GM23248 (cell line): ENCODE data around the gene MED15. TPM values are rescaled to one million over a fixed set of nuclear protein-coding genes. Genes with fewer than 3 reads are reported as not detected.
A peak's percentile ranks its signal among the peaks of the same experiment; 100 is the strongest.

Experiments
- DNase-seq: peaks from one replicate; pipeline ENCODE4 v3.0.0-alpha.2; 2015
- H2AFZ ChIP-seq: fragments of 200-600 bp; sonication (generic); 2 replicates; pipeline ENCODE4 v1.6.1; 2016; ENCODE audit warnings: antibody characterized with exemption
- H3F3A ChIP-seq: fragments of 200-600 bp; sonication (generic); 2 replicates; pipeline ENCODE4 v1.6.1; 2016; ENCODE audit warnings: mild to moderate bottlenecking, antibody characterized with exemption, mixed run types; ENCODE audit not compliant: insufficient read depth
- H3K27ac ChIP-seq: fragments of 200-600 bp; sonication (generic); 2 replicates; pipeline ENCODE4 v1.5.1; 2016; ENCODE audit warnings: mild to moderate bottlenecking
- H3K27me3 ChIP-seq: fragments of 200-600 bp; sonication (generic); replicated peaks from 2 replicates; pipeline ENCODE4 v1.6.1; 2016; ENCODE audit warnings: mild to moderate bottlenecking; ENCODE audit not compliant: insufficient read depth
- H3K36me3 ChIP-seq: fragments of 200-600 bp; sonication (generic); 2 replicates; pipeline ENCODE4 v1.6.1; 2016; ENCODE audit warnings: low read depth, mild to moderate bottlenecking
- H3K4me1 ChIP-seq: fragments of 200-600 bp; sonication (generic); 2 replicates; pipeline ENCODE4 v1.6.1; 2016; ENCODE audit warnings: mild to moderate bottlenecking; ENCODE audit not compliant: insufficient read depth
- H3K4me2 ChIP-seq: fragments of 200-600 bp; sonication (generic); one replicate; pipeline ENCODE4 v1.6.1; 2016; ENCODE audit warnings: mild to moderate bottlenecking; ENCODE audit not compliant: unreplicated experiment
- H3K4me3 ChIP-seq: fragments of 200-600 bp; sonication (generic); 2 replicates; pipeline ENCODE4 v1.5.1; 2016; ENCODE audit warnings: mild to moderate bottlenecking
- H3K79me2 ChIP-seq: fragments of 200-600 bp; sonication (generic); 2 replicates; pipeline ENCODE4 v1.6.1; 2016; ENCODE audit warnings: mild to moderate bottlenecking; ENCODE audit not compliant: insufficient read depth
- H3K9ac ChIP-seq: fragments of 200-600 bp; sonication (generic); 2 replicates; pipeline ENCODE4 v1.6.1; 2016; ENCODE audit warnings: mild to moderate bottlenecking
- H3K9me2 ChIP-seq: fragments of 200-600 bp; sonication (generic); 2 replicates; pipeline ENCODE4 v1.6.1; 2016; ENCODE audit warnings: mixed run types, mild to moderate bottlenecking, moderate library complexity; ENCODE audit not compliant: insufficient read depth
- H3K9me3 ChIP-seq: fragments of 200-600 bp; sonication (generic); one replicate; pipeline ENCODE4 v1.6.1; 2017; ENCODE audit warnings: low read depth
- H4K20me1 ChIP-seq: fragments of 200-600 bp; sonication (generic); 2 replicates; pipeline ENCODE4 v1.6.0; 2016; ENCODE audit not compliant: insufficient read depth
- EZH2 ChIP-seq: fragments of 200-600 bp; sonication (generic); IDR thresholded peaks from 2 replicates; pipeline ENCODE4 v1.6.1; 2018; ENCODE audit warnings: antibody characterized with exemption, mild to moderate bottlenecking; ENCODE audit not compliant: insufficient read depth, poor library complexity, severe bottlenecking
- EZH2phosphoT487 ChIP-seq: fragments of 200-600 bp; sonication (generic); IDR thresholded peaks from 2 replicates; pipeline ENCODE4 v1.6.1; 2018; ENCODE audit warnings: antibody characterized with exemption, moderate library complexity, mild to moderate bottlenecking, low read depth; ENCODE audit not compliant: insufficient read depth
- whole genome bisulfite sequencing, 2 experiments: methylation state at CpG; one replicate each; pipeline ENCODE4 v1.1.6; 2015 to 2017; ENCODE audit warnings: low lambda C conversion rate in 2 of 2, low coverage in 1 of 2; ENCODE audit errors: missing lambda C conversion rate in 2 of 2; 5-methylcytosine and 5-hydroxymethylcytosine counted together
- in situ Hi-C: fragments of 300-500 bp; cut with MboI; formaldehyde crosslinking; loops from 2 replicates; pipeline ENCODE4 v1.15.0; 2020
- polyA plus RNA-seq: library from polyadenylated mRNA; unstranded; fragments of >200 nt; fragmentation: Nextera tagmentation; extraction: Ambion mirVana; gene quantifications from 2 replicates; pipeline ENCODE4 v1.2.1, GENCODE V29; 2016
- total RNA-seq: library from RNA; depleted of rRNA; stranded (reverse); fragments of >200 nt; shearing (Covaris generic); gene quantifications from 2 replicates; pipeline ENCODE4 v1.2.3, GENCODE V29; 2014

MED15 gene
- total and polyA plus RNA-seq, 2 experiments from 2014 or later = 40.2 to 69.7 TPM

DNA sequence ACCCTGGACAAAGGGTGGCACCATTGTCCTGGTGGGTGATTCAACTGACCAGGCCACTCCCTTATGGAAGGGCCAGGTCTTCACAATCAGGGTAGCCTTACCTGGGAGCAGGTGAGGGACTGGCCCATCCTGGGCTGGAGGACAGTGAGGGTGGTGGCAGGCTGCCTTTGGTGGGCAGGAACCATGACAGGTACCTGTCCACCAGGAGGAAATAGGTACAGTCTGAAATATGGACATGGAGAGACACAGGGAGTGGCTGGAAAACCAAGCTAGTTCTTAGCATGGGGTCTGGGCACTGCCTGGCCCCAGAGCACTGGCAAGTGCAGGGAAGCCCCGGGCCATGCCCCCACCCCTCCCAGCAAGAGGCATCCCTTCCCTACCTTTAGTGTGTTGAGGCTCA is 113.8 kb downstream of the MED15 start:
- Histone ChIP-seq H3K27me3 (peaks cover 3% of the 10 kb centered on the region; the same call in 1 of the 2 replicates), H3K4me3 (no peak overlapping the region), H3K9ac (no peak overlapping the region), H3K9me2 (no peaks in the 10 kb centered on the region), H2AFZ (no peak overlapping the region), H3K79me2 (no peaks in the 10 kb centered on the region), H3F3A (no peaks in the 10 kb centered on the region), H3K36me3 (no peaks in the 10 kb centered on the region), H3K4me1 (no peaks in the 10 kb centered on the region), H3K4me2 (no peak overlapping the region), H3K27ac (no peak overlapping the region), H3K9me3 (no peaks in the 10 kb centered on the region), H4K20me1 (no peaks in the 10 kb centered on the region)
- 31 to 50% methylated on average over 1 of the region's 1 CpG for WGBS, 2 experiments
- in situ Hi-C loops = loop anchor here (10.0 kb wide), 1 partner anchor 56 kb away; no protein-coding TSS in a partner anchor
- TF ChIP-seq EZH2 (no peak), EZH2phosphoT487 (no peak)
- no peak for DNase-seq

DNA sequence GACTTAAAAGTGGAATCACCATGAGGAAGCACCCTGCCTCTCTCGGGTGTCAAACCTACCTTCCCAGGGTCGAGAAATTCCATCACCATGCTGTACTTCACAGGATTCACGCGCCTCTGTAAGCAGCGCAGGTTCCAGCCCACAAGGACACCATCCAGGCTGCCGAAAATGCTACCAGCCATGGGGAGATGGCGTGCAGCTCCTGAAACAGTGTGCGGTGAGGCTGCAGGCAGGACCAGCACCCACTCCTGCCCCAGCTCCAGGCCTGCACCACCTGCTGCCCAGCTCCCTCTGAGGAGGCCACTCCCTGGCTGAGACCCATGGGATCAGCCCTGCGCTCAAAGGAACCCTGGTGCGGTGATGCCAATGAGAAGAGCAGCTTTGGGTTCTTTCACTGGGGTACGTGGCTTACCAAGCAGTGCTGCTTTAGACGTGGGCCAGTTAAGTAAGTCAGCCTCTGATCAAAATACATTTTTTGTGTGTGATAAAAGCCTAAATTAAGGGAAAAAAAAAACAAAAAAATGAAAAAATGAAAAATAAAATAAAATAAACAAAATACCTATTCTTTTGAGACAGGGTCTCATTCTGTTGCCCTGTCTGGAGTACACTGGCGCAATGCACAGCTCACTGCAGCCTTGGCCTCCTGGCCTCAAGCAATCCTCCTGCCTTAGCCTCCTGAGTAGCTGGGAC is 115.4 kb downstream of the MED15 start:
- H3F3A ChIP-seq = no peaks in the 10 kb centered on the region
- TF ChIP-seq EZH2 (no peak), EZH2phosphoT487 (no peak)

DNA sequence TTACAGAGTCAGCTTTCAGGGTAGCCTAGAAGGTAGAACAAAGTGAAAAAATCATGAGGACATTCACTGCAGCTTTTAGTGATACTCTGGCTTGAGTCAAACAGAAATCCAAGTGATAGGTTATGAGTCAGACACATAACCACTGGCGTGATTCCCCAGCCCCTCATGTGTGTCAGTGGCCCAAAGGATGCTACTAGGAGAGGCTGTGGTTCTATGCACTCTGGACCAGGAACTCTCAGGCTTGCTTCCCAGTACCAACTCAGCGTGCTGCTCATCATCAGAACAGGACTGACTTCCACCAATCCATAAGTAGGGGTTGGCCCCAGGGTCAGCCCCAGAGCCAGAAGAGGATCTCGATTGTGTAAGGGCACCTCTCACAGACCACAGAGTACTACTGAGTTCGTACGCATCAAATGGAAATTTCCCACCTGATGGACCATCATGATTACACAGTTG is 116.8 kb downstream of the MED15 start:
- Histone ChIP-seq H3K4me2 (no peak overlapping the region), H3K36me3 (no peaks in the 10 kb centered on the region), H3K4me3 (no peak overlapping the region), H3K27ac (no peak overlapping the region), H3K9me2 (no peaks in the 10 kb centered on the region), H3K79me2 (no peaks in the 10 kb centered on the region), H3K27me3 (peaks cover 32% of the 10 kb centered on the region), H4K20me1 (no peaks in the 10 kb centered on the region), H3K4me1 (no peaks in the 10 kb centered on the region), H2AFZ (no peak overlapping the region), H3K9me3 (no peaks in the 10 kb centered on the region), H3K9ac (no peak overlapping the region), H3F3A (no peaks in the 10 kb centered on the region)
- peak; percentile 50 for DNase-seq
- WGBS, 2 experiments = 63 to 65% methylated on average over 5 of the region's 5 CpGs
- in situ Hi-C loops = loop anchor here (10.0 kb wide), 1 partner anchor 59 kb away; no protein-coding TSS in a partner anchor
- TF ChIP-seq EZH2phosphoT487 = no peak
- TF ChIP-seq EZH2 = no peak

More for the DNA sequence above, 115.4 kb downstream of the MED15 start:
- no peaks in the 10 kb centered on the region for H3K9me2 ChIP-seq
- no peak overlapping the region for H3K4me2 ChIP-seq
- H2AFZ ChIP-seq = no peak overlapping the region
- H3K9ac ChIP-seq = no peak overlapping the region
- no peak overlapping the region for H3K4me3 ChIP-seq
- no peaks in the 10 kb centered on the region for H4K20me1 ChIP-seq
- in situ Hi-C loops = loop anchor here (10.0 kb wide), 1 partner anchor 58 kb away; no protein-coding TSS in a partner anchor
- H3K36me3 ChIP-seq = no peaks in the 10 kb centered on the region
- DNase-seq = no peak
- H3K79me2 ChIP-seq = no peaks in the 10 kb centered on the region
- H3K4me1 ChIP-seq = no peaks in the 10 kb centered on the region
- H3K9me3 ChIP-seq = no peaks in the 10 kb centered on the region
- H3K27me3 ChIP-seq = peaks cover 18% of the 10 kb centered on the region
- WGBS, 2 experiments = 71 to 72% methylated on average over 13 of the region's 13 CpGs
- no peak overlapping the region for H3K27ac ChIP-seq

DNA sequence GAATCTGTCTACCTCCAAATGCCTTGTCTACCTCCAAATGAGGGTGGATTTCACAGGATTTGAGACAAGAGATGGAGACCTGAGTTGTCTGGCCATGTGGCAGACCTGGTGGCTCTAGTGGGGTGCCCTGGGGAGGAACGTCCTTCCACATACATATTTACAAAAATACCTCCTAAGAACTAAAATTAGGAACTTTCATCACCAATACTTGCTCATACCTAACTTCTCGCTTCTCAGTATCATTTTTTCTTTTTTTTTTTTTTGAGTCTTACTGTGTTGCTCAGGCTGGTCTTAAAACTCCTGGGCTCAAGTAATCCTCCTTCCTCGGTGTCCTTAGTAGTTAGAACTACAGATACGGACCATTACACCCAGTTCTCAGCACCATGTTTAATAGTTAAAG is 117.9 kb downstream of the MED15 start:
- Histone ChIP-seq H2AFZ (no peak overlapping the region), H3F3A (no peaks in the 10 kb centered on the region), H3K4me3 (no peak overlapping the region), H3K4me1 (no peaks in the 10 kb centered on the region), H3K27ac (no peak overlapping the region), H3K9me2 (no peaks in the 10 kb centered on the region), H4K20me1 (no peaks in the 10 kb centered on the region), H3K4me2 (no peak overlapping the region), H3K27me3 (peaks cover 39% of the 10 kb centered on the region), H3K9me3 (no peaks in the 10 kb centered on the region), H3K79me2 (no peaks in the 10 kb centered on the region), H3K36me3 (no peaks in the 10 kb centered on the region), H3K9ac (no peak overlapping the region)
- DNase-seq = no peak
- in situ Hi-C loops = loop anchor here (10.0 kb wide), 1 partner anchor 60 kb away; no protein-coding TSS in a partner anchor
- 55 to 66% methylated on average over 4 of the region's 4 CpGs for WGBS, 2 experiments
- TF ChIP-seq EZH2 (no peak), EZH2phosphoT487 (no peak)
